Loucy (cell line): ENCODE data around the gene DAP.

Experiments
- EZH2phosphoT487 ChIP-seq: fragments of 200-600 bp; IDR thresholded peaks from 2 replicates; pipeline ENCODE4 v1.6.1; 2018; ENCODE audit warnings: antibody characterized with exemption, mild to moderate bottlenecking, moderate library complexity, borderline replicate concordance
- TF ChIP-seq, protein P1 (sequence below): fragments of 200-600 bp; sonication (generic); conservative IDR thresholded peaks from 2 replicates; pipeline ENCODE4 v1.5.1; 2014; ENCODE audit warnings: mild to moderate bottlenecking, antibody characterized with exemption, low read length

- TF ChIP-seq, protein P1, sequence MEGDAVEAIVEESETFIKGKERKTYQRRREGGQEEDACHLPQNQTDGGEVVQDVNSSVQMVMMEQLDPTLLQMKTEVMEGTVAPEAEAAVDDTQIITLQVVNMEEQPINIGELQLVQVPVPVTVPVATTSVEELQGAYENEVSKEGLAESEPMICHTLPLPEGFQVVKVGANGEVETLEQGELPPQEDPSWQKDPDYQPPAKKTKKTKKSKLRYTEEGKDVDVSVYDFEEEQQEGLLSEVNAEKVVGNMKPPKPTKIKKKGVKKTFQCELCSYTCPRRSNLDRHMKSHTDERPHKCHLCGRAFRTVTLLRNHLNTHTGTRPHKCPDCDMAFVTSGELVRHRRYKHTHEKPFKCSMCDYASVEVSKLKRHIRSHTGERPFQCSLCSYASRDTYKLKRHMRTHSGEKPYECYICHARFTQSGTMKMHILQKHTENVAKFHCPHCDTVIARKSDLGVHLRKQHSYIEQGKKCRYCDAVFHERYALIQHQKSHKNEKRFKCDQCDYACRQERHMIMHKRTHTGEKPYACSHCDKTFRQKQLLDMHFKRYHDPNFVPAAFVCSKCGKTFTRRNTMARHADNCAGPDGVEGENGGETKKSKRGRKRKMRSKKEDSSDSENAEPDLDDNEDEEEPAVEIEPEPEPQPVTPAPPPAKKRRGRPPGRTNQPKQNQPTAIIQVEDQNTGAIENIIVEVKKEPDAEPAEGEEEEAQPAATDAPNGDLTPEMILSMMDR: no peak
- TF ChIP-seq EZH2phosphoT487: no peak
Measured at GRCh38 chr5:10786835-10787234, 25.8 kb upstream of the DAP start.
